Large intestine (tissue), 3 donors: ENCODE measurements around the gene ARHGAP24. TPM values are rescaled to one million over a fixed set of nuclear protein-coding genes. Genes with fewer than 3 reads are reported as not detected.
"Not testable (repeated sequence)": the region's sequence is repeated elsewhere in the genome, so short reads cannot be mapped to it uniquely, and the experiment has no call there.

Source experiments
- DNase-seq, 2 donors: peaks; one replicate each; pipeline versions ENCODE4 v3.0.0 to v3.0.0-alpha.2; 2013
- H3K27ac ChIP-seq: one replicate; pipeline ENCODE4 v1.5.1; 2013; ENCODE audit warnings: low read length
- H3K27me3 ChIP-seq: 2 replicates; pipeline ENCODE4 v1.6.1; 2013; ENCODE audit warnings: low read length; ENCODE audit not compliant: control insufficient read depth, insufficient read depth
- H3K36me3 ChIP-seq: 2 replicates; pipeline ENCODE4 v1.6.1; 2013; ENCODE audit warnings: low read length; ENCODE audit not compliant: control insufficient read depth, insufficient read depth
- H3K4me1 ChIP-seq: one replicate; pipeline ENCODE4 v1.6.1; 2013; ENCODE audit warnings: low read length; ENCODE audit not compliant: control insufficient read depth, insufficient read depth
- H3K4me3 ChIP-seq: one replicate; pipeline ENCODE4 v1.5.1; 2013; ENCODE audit warnings: low read length
- H3K9me3 ChIP-seq: one replicate; pipeline ENCODE4 v1.6.1; 2013; ENCODE audit warnings: mild to moderate bottlenecking, low read depth, low read length, moderate library complexity; ENCODE audit not compliant: control insufficient read depth
- WGBS: methylation state at CpG from one replicate; pipeline ENCODE4 v1.1.5; 2013; ENCODE audit warnings: low lambda C conversion rate; ENCODE audit not compliant: insufficient coverage; 5-methylcytosine and 5-hydroxymethylcytosine counted together
- polyA plus RNA-seq: library from polyadenylated mRNA; unstranded; fragments of 120-200 nt; gene quantifications from one replicate; pipeline ENCODE4 v1.2.1, GENCODE V29; 2013

ARHGAP24 gene
- polyA plus RNA-seq, 1 donor = 6.7 TPM

DNA sequence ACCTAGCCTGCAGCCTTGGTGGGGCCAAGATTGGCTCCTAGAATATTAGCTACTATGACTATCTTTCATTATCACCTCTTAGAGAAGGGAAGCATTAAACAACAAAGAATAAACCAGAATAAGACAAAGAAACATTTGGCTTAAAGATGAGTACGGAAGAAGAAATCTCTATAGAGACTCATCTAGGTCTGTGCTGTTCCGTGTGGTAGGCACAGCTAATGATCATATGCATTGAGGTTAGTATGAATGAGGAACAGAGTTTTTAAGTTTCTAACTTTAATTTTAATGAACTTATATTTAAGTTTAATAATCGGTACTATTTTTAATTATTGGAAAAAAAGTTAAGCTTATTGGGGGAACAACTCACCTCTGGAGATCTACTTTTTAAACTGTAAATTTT, 24.6 kb downstream of the ARHGAP24 start:
- H3K4me3 ChIP-seq = no peak overlapping the region
- no peaks in the 10 kb centered on the region for H3K27me3 ChIP-seq
- no peak overlapping the region for H3K27ac ChIP-seq
- H3K36me3 ChIP-seq = no peaks in the 10 kb centered on the region
- H3K4me1 ChIP-seq = no peaks in the 10 kb centered on the region
- DNase-seq = no peak
- 95% methylated on average over 2 of the region's 3 CpGs for WGBS
- no peaks in the 10 kb centered on the region for H3K9me3 ChIP-seq

DNA sequence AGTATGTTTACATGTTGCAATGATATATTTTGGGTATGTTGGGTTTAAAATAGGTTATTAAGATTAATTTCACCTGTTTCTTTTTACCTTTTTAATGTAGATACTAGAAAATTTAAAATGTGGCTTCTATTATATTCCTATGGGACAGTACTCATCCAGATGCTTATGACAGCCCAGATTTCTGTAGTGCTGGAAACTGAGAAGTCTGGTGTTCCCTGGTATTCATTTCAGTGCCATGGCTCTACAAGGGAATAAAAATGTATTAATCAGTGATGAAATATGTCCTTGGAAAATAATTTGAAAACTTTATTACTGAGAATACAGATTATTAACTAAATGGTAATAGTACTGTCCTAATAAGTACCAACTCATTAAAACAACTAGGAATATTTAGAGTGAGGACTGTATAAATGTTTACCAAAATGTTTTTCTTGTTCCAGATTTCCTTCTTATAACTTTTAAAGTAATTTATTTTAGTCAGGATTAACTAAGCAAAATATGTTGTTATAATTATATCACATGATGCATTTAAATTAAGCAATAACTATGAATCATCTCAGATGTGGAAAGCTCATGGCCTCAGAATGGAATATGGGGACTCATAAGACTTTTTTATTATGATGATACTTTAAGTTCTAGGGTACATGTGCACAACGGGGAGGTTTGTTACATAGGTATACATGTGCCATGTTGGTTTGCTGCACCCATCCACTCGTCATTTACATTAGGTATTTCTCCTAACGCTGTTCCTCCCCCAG, 25.3 kb downstream of the ARHGAP24 start:
- no peak overlapping the region for H3K4me3 ChIP-seq
- H3K36me3 ChIP-seq = no peaks in the 10 kb centered on the region
- H3K27ac ChIP-seq = no peak overlapping the region
- no peaks in the 10 kb centered on the region for H3K9me3 ChIP-seq
- H3K4me1 ChIP-seq = no peaks in the 10 kb centered on the region
- no peaks in the 10 kb centered on the region for H3K27me3 ChIP-seq
- WGBS = no CpG with 5 or more reads among the region's 3 CpGs
- DNase-seq = no peak

DNA sequence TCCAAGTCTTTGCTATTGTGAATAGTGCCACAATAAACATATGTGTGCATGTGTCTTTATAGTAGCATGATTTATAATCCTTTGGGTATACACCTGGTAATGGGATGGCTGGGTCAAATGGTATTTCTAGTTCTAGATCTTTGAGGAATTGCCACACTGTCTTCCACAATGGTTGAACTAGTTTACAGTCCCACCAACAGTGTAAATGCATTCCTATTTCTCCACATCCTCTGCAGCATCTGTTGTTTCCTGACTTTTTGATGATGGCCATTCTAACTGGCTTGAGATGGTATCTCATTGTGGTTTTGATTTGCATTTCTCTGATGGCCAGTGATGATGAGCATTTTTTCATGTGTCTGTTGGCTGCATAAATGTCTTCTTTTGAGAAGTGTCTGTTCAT, 26.2 kb downstream of the ARHGAP24 start:
- not testable (repeated sequence) for H3K4me3 ChIP-seq, H3K27ac ChIP-seq, DNase-seq

DNA sequence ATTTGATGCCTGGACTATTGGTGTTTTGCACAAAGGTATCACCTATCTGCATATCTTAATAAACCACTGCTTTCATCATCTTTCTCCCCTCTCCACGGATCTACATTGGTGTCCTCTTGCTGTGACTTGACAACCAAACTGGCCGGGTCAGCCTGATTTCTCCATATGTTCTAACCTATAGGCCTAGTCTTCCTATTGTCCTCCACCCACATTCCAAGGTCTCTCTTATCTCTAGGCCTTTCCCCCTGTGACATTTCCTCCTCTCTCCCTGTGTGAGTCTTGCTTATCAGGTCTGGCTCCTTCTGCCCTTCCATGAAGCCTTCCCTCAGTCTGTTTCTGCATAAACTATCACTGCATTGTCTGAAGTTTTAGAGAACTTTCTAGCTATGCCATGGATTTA, 33.7 kb downstream of the ARHGAP24 start:
- no peak overlapping the region for H3K4me3 ChIP-seq
- no peak overlapping the region for H3K27ac ChIP-seq
- H3K36me3 ChIP-seq = no peaks in the 10 kb centered on the region
- H3K27me3 ChIP-seq = no peaks in the 10 kb centered on the region
- no peaks in the 10 kb centered on the region for H3K9me3 ChIP-seq
- no peak for DNase-seq
- no CpG with 5 or more reads among the region's 2 CpGs for WGBS
- H3K4me1 ChIP-seq = no peaks in the 10 kb centered on the region

More for the DNA sequence above, 26.2 kb downstream of the ARHGAP24 start:
- H3K4me1 ChIP-seq, H3K27me3 ChIP-seq, H3K9me3 ChIP-seq, H3K36me3 ChIP-seq: not testable (repeated sequence)

DNA sequence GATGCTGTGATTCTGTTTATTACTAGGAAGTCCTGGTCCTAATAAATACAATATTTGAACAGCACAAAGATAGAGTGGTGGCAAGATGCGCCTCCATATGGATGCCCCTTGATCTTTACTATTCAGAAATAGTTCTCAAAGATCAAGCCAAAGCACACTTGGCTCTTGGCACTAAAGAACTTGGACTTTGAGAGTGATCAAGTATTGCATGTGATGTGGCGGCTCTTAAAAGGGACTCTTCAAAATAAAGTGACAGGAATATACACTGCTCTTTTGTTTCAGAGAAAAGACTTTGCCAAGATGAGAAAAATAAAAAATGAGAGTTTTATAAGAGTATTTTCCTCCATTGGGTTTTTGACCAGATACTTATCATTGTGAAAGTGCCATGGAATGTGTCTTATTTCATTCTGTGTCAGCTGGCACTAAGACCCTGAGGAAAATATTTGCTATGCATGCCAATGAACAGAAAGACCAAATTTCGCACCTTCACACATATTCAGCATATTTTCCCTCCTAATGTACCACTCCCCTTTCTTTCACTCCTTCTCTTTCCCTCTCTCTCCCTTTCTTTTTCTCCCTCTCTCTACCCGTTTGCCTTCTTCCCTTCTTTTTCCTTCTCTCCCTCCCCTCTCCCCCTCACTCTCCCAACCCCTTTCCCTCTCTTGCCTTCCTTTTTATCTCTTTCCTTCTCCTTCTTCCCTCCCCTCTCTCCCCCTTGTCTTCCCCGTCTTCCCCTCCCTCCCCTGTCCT, 35.1 kb downstream of the ARHGAP24 start:
- no peak overlapping the region for H3K4me3 ChIP-seq
- H3K27ac ChIP-seq = no peak overlapping the region
- H3K36me3 ChIP-seq = no peaks in the 10 kb centered on the region
- H3K4me1 ChIP-seq = no peaks in the 10 kb centered on the region
- no peaks in the 10 kb centered on the region for H3K9me3 ChIP-seq
- peak in 1 of 2 donors; percentile 27 for DNase-seq
- 58% methylated on average over 4 of the region's 5 CpGs for WGBS
- H3K27me3 ChIP-seq = no peaks in the 10 kb centered on the region

DNA sequence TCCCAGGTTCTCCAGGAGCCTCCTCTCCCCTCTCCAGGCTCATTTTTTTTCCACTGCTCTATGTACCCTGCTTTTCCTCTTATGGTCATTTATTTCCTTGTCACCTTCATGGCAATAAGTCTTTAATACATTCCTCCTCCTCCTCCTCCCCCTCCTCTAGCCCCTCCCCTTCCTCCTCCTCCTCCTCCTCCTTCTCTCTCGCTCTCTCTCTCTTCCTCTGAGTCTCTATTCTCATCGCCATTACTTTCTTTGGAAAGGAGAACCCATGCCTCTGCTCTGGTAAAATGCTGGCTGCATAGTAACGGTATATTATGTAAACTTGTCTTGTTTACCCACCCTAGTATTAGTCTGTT, 35.7 kb downstream of the ARHGAP24 start:
- Histone ChIP-seq H3K27ac (no peak overlapping the region), H3K9me3 (no peaks in the 10 kb centered on the region), H3K36me3 (no peaks in the 10 kb centered on the region), H3K4me3 (no peak overlapping the region), H3K27me3 (no peaks in the 10 kb centered on the region), H3K4me1 (no peaks in the 10 kb centered on the region)
- no CpG with 5 or more reads among the region's 3 CpGs for WGBS
- no peak for DNase-seq

DNA sequence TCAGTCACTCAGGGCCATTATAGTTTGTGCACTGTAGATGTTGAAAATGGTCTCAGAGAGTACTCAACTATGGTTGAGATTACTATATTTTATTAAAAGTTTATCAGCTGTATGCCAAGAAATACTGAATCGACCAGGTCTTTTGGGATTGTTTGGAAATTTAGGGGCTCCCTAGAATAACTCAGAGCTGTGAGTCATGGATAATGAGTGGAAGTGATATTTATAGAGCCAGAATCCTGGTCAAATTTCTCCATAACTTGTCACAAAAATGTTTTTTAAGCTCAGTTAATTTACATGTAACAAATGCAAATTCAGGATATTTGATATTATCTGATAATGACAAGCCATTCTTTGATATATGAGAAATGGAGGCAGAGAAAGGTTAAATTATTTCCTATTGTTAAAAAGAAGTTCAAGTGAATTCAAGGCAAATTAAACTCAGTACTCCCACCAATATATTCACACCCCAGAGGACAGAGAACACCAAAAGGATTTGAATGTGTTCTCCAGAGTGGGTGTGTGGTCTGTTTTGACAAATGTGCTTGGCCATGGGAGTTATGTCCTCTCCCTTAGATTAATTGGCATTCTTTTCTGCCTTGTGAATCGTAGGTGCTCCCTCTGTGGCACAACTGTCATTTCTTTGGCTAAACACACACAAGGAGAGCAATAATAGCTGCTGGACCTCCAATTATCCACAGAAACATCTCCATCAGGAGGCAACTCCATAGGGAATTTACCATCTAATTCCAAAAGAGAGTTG, 37.7 kb downstream of the ARHGAP24 start:
- H3K27ac ChIP-seq = no peak overlapping the region
- H3K4me1 ChIP-seq = no peaks in the 10 kb centered on the region
- H3K9me3 ChIP-seq = no peaks in the 10 kb centered on the region
- no peaks in the 10 kb centered on the region for H3K27me3 ChIP-seq
- H3K4me3 ChIP-seq = no peak overlapping the region
- H3K36me3 ChIP-seq = no peaks in the 10 kb centered on the region
- WGBS = 100% methylated on average over 1 of the region's 2 CpGs
- no peak for DNase-seq

DNA sequence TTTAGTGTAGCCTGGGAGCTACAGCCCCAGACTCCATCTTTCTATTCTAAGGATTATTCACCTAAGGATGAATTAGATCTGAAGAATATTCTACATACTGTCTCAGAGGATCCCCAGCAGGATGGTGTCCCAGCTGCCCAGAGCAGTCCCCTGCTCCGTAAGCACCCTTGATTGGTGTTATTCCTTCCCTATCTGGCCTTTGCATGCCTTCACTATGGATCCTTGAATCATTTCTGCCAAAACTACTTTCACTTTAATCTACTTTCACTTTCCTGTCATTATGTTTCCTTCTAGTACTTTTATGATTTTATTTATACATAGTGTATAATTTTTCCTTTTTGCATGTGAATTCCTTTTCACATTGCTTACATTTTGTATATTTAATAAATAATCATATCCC, 39.2 kb downstream of the ARHGAP24 start:
- DNase-seq = no peak
- WGBS = no CpG with 5 or more reads among the region's 1 CpG
- Histone ChIP-seq H3K36me3 (no peaks in the 10 kb centered on the region), H3K4me1 (no peaks in the 10 kb centered on the region), H3K9me3 (no peaks in the 10 kb centered on the region), H3K27me3 (no peaks in the 10 kb centered on the region), H3K4me3 (no peak overlapping the region), H3K27ac (no peak overlapping the region)

DNA sequence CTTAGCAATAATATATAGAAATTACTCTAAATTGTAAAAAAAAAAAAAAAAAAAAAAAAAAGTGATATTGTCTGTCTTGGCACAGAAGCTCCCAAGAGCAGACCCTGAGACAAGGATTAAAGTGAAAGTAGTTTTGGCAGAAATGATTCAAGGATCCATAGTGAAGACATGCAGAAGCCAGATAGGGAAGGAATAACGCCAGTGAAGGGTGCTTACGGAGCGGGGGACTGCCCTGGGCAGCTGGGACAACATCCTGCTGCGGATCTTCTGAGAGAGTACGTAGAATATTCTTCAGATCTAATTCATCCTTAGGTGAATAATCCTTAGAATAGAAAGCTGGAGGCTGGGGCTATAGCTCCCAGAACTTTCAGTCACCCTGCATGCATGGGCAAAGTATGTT, 39.8 kb downstream of the ARHGAP24 start:
- no peaks in the 10 kb centered on the region for H3K4me1 ChIP-seq
- WGBS = no CpG with 5 or more reads among the region's 5 CpGs

DNA sequence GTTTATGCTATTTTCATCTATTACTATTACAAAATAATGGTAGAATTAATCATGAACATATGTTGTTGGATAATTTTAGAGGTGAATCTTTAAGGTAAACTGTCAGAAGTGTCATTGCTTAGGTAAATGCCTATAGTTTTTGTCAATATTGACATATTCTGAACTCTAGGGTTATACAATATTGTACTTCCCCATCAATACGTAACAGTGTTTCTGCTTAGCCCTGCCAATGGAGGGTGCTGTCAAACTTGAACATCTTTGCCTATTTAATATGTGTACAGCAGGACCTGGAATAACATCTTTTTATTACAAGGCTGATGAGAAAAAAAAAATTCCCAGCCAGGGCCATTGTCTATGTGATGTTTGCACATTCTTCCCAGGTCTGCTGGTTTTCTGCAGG, 40.8 kb downstream of the ARHGAP24 start:
- H3K27me3 ChIP-seq = no peaks in the 10 kb centered on the region
- no peak overlapping the region for H3K4me3 ChIP-seq
- H3K9me3 ChIP-seq = no peaks in the 10 kb centered on the region
- no peaks in the 10 kb centered on the region for H3K36me3 ChIP-seq
- H3K4me1 ChIP-seq = no peaks in the 10 kb centered on the region
- no CpG with 5 or more reads among the region's 1 CpG for WGBS
- no peak for DNase-seq
- no peak overlapping the region for H3K27ac ChIP-seq

More for the DNA sequence above, 39.8 kb downstream of the ARHGAP24 start:
- no peaks in the 10 kb centered on the region for H3K36me3 ChIP-seq
- DNase-seq = no peak
- no peaks in the 10 kb centered on the region for H3K9me3 ChIP-seq
- no peak overlapping the region for H3K27ac ChIP-seq
- H3K4me3 ChIP-seq = no peak overlapping the region
- H3K27me3 ChIP-seq = no peaks in the 10 kb centered on the region
